ENCODE measurements around the gene PCED1B. TPM values are rescaled to one million over a fixed set of nuclear protein-coding genes. Genes with fewer than 3 reads are reported as not detected.

The PCED1B gene
- total RNA-seq, 1 experiment from 2014 or later: 0.86 TPM

GRCh38 chr12:47053961-47054360 lies 25.5 kb upstream of the PCED1B start:
- Histone ChIP-seq H3K27me3 (ENCODE audit: insufficient read depth, low read length) (no peaks in the 10 kb centered on the region), H3K4me2 (ENCODE audit: low read length) (no peak overlapping the region), H3K79me2 (ENCODE audit: insufficient read depth, low read length) (no peaks in the 10 kb centered on the region), H3K4me1 (ENCODE audit: control insufficient read depth in 1 of 2, insufficient read depth in 2 of 2, low read length in 2 of 2) (no peaks in the 10 kb centered on the region), H2AFZ (ENCODE audit: low read depth, low read length, poor library complexity, severe bottlenecking) (no peak overlapping the region), H3K36me3 (ENCODE audit: control insufficient read depth in 1 of 2, insufficient read depth in 2 of 2, low read length in 2 of 2) (no peaks in the 10 kb centered on the region), H3K4me3 (replicated peaks in 1 of 2; ENCODE audit: low read depth in 1 of 2, low read length in 2 of 2) (no peak overlapping the region), H3K9me3 (ENCODE audit: control insufficient read depth in 1 of 2, insufficient read depth in 1 of 2, low read depth in 1 of 2, low read length in 2 of 2) (no peaks in the 10 kb centered on the region), H3K9me2 (ENCODE audit: insufficient read depth) (no peaks in the 10 kb centered on the region), H3K9ac (ENCODE audit: low read length) (no peak overlapping the region), H3K27ac (ENCODE audit: low read depth, low read length) (no peak overlapping the region), H4K20me1 (ENCODE audit: insufficient read depth) (no peaks in the 10 kb centered on the region)
- no peak for TF ChIP-seq TCF7L2 (IDR thresholded peaks at IDR 0.05; ENCODE audit: borderline replicate concordance, extremely low read depth, insufficient read depth, insufficient read length)
- TF ChIP-seq ELF1 (IDR thresholded peaks at IDR 0.05; ENCODE audit: borderline replicate concordance, low read depth): no peak
- TF ChIP-seq CEBPB (IDR thresholded peaks at IDR 0.05; ENCODE audit: low read depth): no peak
- no peak for TF ChIP-seq POLR2A (IDR thresholded peaks at IDR 0.05; ENCODE audit: borderline replicate concordance, extremely low read depth, insufficient read depth, insufficient read length)
- TF ChIP-seq YY1 (IDR thresholded peaks at IDR 0.05; ENCODE audit: extremely low read depth, insufficient replicate concordance, low read depth, low read length): no peak
- TF ChIP-seq, protein P1, sequence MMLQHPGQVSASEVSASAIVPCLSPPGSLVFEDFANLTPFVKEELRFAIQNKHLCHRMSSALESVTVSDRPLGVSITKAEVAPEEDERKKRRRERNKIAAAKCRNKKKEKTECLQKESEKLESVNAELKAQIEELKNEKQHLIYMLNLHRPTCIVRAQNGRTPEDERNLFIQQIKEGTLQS (IDR thresholded peaks at IDR 0.05): no peak
- no peak for TF ChIP-seq EZH2 (IDR thresholded peaks at IDR 0.05)
- no peak for TF ChIP-seq FOSL1 (IDR thresholded peaks at IDR 0.05; ENCODE audit: low read depth)
- no peak for TF ChIP-seq EGR1 (IDR thresholded peaks at IDR 0.05; ENCODE audit: low read depth)
- TF ChIP-seq ZFX (IDR thresholded peaks at IDR 0.05): no peak
- no peak for TF ChIP-seq ZNF274 (IDR thresholded peaks at IDR 0.05; ENCODE audit: low read depth, low read length)
- no peak for TF ChIP-seq EZH2phosphoT487 (IDR thresholded peaks at IDR 0.05; ENCODE audit: borderline replicate concordance)
- TF ChIP-seq SP1 (IDR thresholded peaks at IDR 0.05; ENCODE audit: low read depth): no peak
- TF ChIP-seq CTCF (IDR thresholded peaks at IDR 0.05 in 2 of 3, conservative IDR thresholded peaks at IDR 0.05 in 1 of 3; ENCODE audit: borderline replicate concordance in 1 of 3, insufficient read depth in 1 of 3, low read depth in 2 of 3, low read length in 2 of 3): no peak
- ChIA-PET RAD21 (ENCODE audit: low non-redundant PET in 1 of 2, low total read pairs in 2 of 2, uncharacterized antibody in 2 of 2, unreplicated experiment in 2 of 2) (no interaction called here), CTCF (interaction anchor here (4.1 kb wide), 1 partner anchor 17 kb away, joined by 15 read pairs; no protein-coding TSS in a partner anchor), POLR2A (no interaction called here)
- no TSS peak for BruUV-seq (replicated peaks)
- intact Hi-C loops (cut with micrococcal nuclease): no loop called here
- no peak for ATAC-seq
- DNase-seq (ENCODE audit: low read depth, low spot score): no peak

Data from HCT116 (cell line).